HG03039 (cell line): ENCODE data around the gene LCOR.
"Not testable (repeated sequence)": the region's sequence is repeated elsewhere in the genome, so short reads cannot be mapped to it uniquely, and the experiment has no call there.

Experiments used
- ATAC-seq: cut with Tn5 transposase; IDR thresholded peaks from one replicate; pipeline ENCODE4 v1.9.1; 2021; ENCODE audit warnings: mild to moderate bottlenecking, moderate library complexity; ENCODE audit not compliant: unreplicated experiment

Gene LCOR

GRCh38 chr10:96831867-96832720, at the start of gene LCOR:
Gene LCOR (plus strand): TSS chr10:96832298. CDS start chr10:96949058, 116,760 bp downstream.
- ATAC-seq, result peak; percentile 52

- no peak for ATAC-seq
Measured at GRCh38 chr10:96784253-96784652, 47.8 kb upstream of the LCOR start.

GRCh38 chr10:96789571-96790108, 42.5 kb upstream of the LCOR start:
- no peak for ATAC-seq

- no peak for ATAC-seq
Measured at GRCh38 chr10:96791902-96792301, 40.2 kb upstream of the LCOR start.

- ATAC-seq, result no peak
Measured at GRCh38 chr10:96794836-96795733, 37.0 kb upstream of the LCOR start.

- no peak for ATAC-seq
Measured at GRCh38 chr10:96797485-96797884, 34.6 kb upstream of the LCOR start.

- no peak for ATAC-seq
Measured at GRCh38 chr10:96803288-96803664, 28.8 kb upstream of the LCOR start.

GRCh38 chr10:96814264-96814663, 17.8 kb upstream of the LCOR start:
- no peak for ATAC-seq

GRCh38 chr10:96818971-96819370, 13.1 kb upstream of the LCOR start:
- not testable (repeated sequence) for ATAC-seq

- ATAC-seq, result no peak
Measured at GRCh38 chr10:96820765-96821164, 11.3 kb upstream of the LCOR start.

GRCh38 chr10:96826438-96826837, 5.7 kb upstream of the LCOR start:
- no peak for ATAC-seq

- no peak for ATAC-seq
Measured at GRCh38 chr10:96828609-96829008, 3.5 kb upstream of the LCOR start.

GRCh38 chr10:96829029-96829773, 2.9 kb upstream of the LCOR start:
- ATAC-seq, result no peak

- ATAC-seq, result no peak
Measured at GRCh38 chr10:96830511-96831199, 1.4 kb upstream of the LCOR start.

GRCh38 chr10:96831200-96831866, 765 bp upstream of the LCOR start:
- ATAC-seq, result no peak

GRCh38 chr10:96832721-96833219, 672 bp downstream of the LCOR start:
- peak; percentile 58 for ATAC-seq

- peak; percentile 11 for ATAC-seq
Measured at GRCh38 chr10:96833220-96834001, 1.3 kb downstream of the LCOR start.

- ATAC-seq, result no peak
Measured at GRCh38 chr10:96834120-96834519, 2.0 kb downstream of the LCOR start.

- no peak for ATAC-seq
Measured at GRCh38 chr10:96835899-96836298, 3.8 kb downstream of the LCOR start.
